Activated T-helper 2 cell treated with anti-CD3 and anti-CD28 coated beads, Interferon-gamma antibody, Interleukin-2, Interleukin-4, amounts not matched to agents 10 μg/mL and 5 μg/mL and 100 μg/mL, durations not matched to agents 14 hours and 24 hours and 36 hours (primary cell): ENCODE results near the gene PLEKHA7. TPM values are rescaled to one million over a fixed set of nuclear protein-coding genes. Genes with fewer than 3 reads are reported as not detected.
"Not testable (repeated sequence)": the region's sequence is repeated elsewhere in the genome, so short reads cannot be mapped to it uniquely, and the experiment has no call there.

Experiments used
- DNase-seq: peaks from one replicate; pipeline ENCODE4 v3.0.0; 2021; ENCODE audit warnings: low spot score
- H3K27ac Mint-ChIP-seq: one replicate; pipeline ENCODE4 v1.8.0; 2021; ENCODE audit warnings: mixed read lengths
- H3K27me3 Mint-ChIP-seq: one replicate; pipeline ENCODE4 v1.8.0; 2021; ENCODE audit warnings: low read depth, mixed read lengths
- H3K36me3 Mint-ChIP-seq: one replicate; pipeline ENCODE4 v1.8.0; 2021; ENCODE audit warnings: low read depth, mixed read lengths
- H3K4me1 Mint-ChIP-seq: one replicate; pipeline ENCODE4 v1.8.0; 2021; ENCODE audit warnings: low read depth, mixed read lengths
- H3K4me3 Mint-ChIP-seq: one replicate; pipeline ENCODE4 v1.8.0; 2021; ENCODE audit warnings: low read depth, mild to moderate bottlenecking, moderate library complexity, mixed read lengths
- H3K9me3 Mint-ChIP-seq: one replicate; pipeline ENCODE4 v1.8.0; 2021; ENCODE audit warnings: mixed read lengths
- intact Hi-C: fragments of 100-400 bp; cut with micrococcal nuclease; formaldehyde crosslinking; loops from one replicate; pipeline ENCODE4 v1.15.1; 2023
- total RNA-seq: library from RNA; stranded (reverse); gene quantifications from 2 replicates; pipeline ENCODE4 v1.2.3, GENCODE V29; 2022

Gene PLEKHA7
- total RNA-seq, 1 donor from 2014 or later = 51.3 TPM

DNA sequence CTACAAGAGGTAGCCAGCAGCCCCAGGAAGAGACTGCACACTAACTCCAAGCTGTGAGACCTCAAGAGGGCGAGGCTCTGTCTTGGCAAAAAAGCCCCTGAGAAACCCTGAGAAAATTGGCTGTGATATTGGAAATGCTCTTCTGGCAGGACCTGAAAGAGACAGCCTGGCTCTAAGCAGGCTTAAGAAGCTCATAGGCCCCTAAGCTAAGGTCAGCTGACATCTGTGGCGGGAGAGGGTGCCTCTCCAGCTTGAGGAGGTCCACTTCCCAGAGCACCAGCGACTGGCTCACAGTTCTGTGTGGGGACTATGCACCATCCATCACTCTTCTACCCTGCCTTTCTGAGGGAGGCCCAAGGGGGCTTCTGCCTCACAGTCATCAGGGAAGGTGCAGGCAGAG, 12.4 kb downstream of the PLEKHA7 start:
- Mint-ChIP-seq H3K9me3 (no peaks in the 10 kb centered on the region), H3K27ac (no peak overlapping the region), H3K36me3 (no peaks in the 10 kb centered on the region), H3K4me1 (no peaks in the 10 kb centered on the region), H3K4me3 (no peak overlapping the region), H3K27me3 (no peaks in the 10 kb centered on the region)
- intact Hi-C loops = no loop called here
- no peak for DNase-seq

DNA sequence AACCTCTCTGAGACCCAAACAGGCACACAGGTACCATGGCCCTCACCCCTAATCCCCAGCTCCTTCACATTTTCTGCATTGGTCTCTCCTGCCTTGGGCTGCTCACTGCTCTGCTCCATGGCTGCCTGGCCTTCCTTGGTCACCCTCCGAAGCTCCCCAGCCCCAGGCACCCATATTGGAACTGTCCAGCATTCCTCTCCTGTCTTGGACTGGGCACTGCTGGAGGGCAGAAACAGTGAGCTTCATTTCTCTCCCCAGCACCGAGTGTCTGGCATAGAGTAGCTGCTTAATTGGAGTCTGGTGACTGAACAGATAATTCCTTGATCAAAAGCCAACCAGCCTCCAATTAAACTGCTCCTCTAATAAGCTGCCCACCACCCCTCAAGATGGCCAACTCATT, 13.2 kb downstream of the PLEKHA7 start:
- no peaks in the 10 kb centered on the region for H3K4me1 Mint-ChIP-seq
- H3K36me3 Mint-ChIP-seq = no peaks in the 10 kb centered on the region
- intact Hi-C loops = no loop called here
- H3K27me3 Mint-ChIP-seq = no peaks in the 10 kb centered on the region
- H3K4me3 Mint-ChIP-seq = no peak overlapping the region
- no peaks in the 10 kb centered on the region for H3K9me3 Mint-ChIP-seq
- H3K27ac Mint-ChIP-seq = no peak overlapping the region
- no peak for DNase-seq

DNA sequence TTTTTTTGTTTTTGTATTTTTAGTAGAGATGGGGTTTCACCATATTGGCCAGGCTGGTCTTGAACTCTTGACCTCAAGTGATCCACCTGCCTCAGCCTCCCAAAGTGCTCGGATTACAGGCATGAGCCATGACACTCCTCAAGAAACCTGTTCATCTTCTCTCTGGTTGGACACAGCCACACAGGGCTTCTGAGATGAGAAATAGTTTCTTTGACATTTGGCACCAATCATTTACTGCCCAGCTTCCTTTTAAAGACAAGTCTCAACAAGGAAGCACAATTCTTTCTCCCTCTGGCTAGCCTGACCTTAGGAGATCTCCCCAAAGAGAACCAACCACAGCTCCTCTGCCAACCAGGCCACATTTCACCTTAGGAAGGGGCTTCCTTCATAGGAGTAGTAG, 14.0 kb downstream of the PLEKHA7 start:
- H3K4me3 Mint-ChIP-seq, DNase-seq, H3K27ac Mint-ChIP-seq, H3K36me3 Mint-ChIP-seq, H3K27me3 Mint-ChIP-seq, H3K4me1 Mint-ChIP-seq, intact Hi-C loops, H3K9me3 Mint-ChIP-seq: not testable (repeated sequence)

DNA sequence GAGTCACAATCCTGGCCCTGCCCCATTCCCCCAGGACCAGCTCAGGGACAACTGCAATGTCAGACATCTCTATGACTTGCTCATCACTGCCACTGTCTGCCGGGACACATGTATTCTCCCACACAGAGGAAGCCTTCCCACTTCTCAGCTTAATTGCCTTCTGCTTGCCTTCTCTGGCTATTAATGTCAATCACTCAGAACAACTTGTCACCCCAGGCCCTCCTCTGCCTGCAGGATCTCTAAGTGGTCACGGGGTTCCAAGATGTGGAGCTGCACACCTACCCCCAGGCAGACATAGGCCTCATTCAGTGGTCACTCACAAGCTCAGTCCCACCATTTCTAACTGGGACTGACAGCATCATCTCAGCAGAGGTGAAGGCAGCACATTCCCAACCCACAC, 15.1 kb downstream of the PLEKHA7 start:
- Mint-ChIP-seq H3K9me3 (no peaks in the 10 kb centered on the region), H3K36me3 (no peaks in the 10 kb centered on the region), H3K4me1 (no peaks in the 10 kb centered on the region), H3K27me3 (no peaks in the 10 kb centered on the region), H3K27ac (no peak overlapping the region), H3K4me3 (no peak overlapping the region)
- DNase-seq = no peak
- intact Hi-C loops = no loop called here

DNA sequence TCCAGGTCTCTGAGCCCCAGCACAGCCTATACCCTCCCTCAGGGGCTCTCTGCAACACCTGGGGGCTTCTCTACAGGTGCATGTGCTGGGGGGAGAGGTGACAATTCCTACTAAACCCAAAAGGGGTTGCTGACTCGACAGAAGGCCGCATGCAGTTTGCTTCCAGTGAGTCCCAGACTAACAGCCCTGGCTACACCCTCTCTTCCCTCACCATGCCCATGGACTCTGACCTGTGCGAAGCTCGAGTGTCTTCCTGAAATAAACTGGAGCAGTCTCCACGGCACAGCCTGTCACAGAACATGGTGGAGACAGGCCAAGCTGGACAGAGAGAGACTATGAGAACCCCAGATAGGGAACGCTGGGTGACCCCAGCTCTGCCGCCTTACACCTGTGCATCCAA, 16.6 kb downstream of the PLEKHA7 start:
- Mint-ChIP-seq H3K4me1 (no peaks in the 10 kb centered on the region), H3K9me3 (no peaks in the 10 kb centered on the region), H3K4me3 (no peak overlapping the region), H3K27me3 (no peaks in the 10 kb centered on the region), H3K36me3 (no peaks in the 10 kb centered on the region), H3K27ac (no peak overlapping the region)
- intact Hi-C loops = no loop called here
- DNase-seq = no peak

DNA sequence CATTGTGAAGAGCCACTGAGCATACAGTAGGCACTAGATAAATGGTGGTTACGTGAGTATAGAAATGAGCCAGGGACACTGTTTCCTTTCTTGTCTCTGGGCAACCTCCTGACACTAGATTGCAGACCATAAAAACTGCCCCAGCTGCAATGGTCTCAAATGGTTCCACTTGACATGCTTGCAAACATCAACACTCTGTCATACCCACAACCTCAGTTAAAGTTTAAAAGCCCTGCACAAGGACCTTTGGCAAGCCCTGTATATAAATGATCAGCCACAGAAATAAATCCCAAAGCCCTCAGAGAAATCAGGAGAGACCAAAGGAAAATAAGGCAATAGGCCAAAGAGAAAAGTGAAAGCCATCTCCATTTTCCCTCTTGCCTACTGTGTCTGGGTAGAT, 20.7 kb downstream of the PLEKHA7 start:
- no peak overlapping the region for H3K27ac Mint-ChIP-seq
- no peak overlapping the region for H3K4me3 Mint-ChIP-seq
- no peaks in the 10 kb centered on the region for H3K9me3 Mint-ChIP-seq
- H3K36me3 Mint-ChIP-seq = no peaks in the 10 kb centered on the region
- no peaks in the 10 kb centered on the region for H3K27me3 Mint-ChIP-seq
- intact Hi-C loops = no loop called here
- H3K4me1 Mint-ChIP-seq = peaks cover 7% of the 10 kb centered on the region
- DNase-seq = no peak

GRCh38 chr11:16992846-16993245, 21.4 kb downstream of the PLEKHA7 start:
- peaks cover 8% of the 10 kb centered on the region for H3K4me1 Mint-ChIP-seq
- H3K36me3 Mint-ChIP-seq = no peaks in the 10 kb centered on the region
- H3K27ac Mint-ChIP-seq = no peak overlapping the region
- no peaks in the 10 kb centered on the region for H3K27me3 Mint-ChIP-seq
- DNase-seq = no peak
- H3K4me3 Mint-ChIP-seq = no peak overlapping the region
- intact Hi-C loops = no loop called here
- H3K9me3 Mint-ChIP-seq = no peaks in the 10 kb centered on the region

DNA sequence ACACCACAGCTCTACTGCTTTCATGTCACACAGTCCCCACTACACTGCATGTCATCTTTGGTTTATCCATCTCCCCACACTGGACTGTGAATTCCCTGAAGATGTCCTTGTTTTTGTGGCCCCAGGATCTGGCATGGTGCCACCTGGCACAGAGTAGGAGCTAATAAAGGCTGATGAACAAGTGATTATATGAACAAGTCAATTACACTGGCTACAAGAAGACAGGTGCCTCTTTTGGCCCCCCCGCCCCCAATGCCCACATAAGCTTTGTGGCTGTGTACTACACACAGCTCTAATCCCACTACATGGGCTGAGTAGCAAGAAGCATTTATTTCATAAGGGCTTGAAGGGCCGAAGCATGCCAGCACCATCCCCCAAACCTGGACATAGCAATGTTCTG, 24.7 kb downstream of the PLEKHA7 start:
- Mint-ChIP-seq H3K36me3 (no peaks in the 10 kb centered on the region), H3K4me1 (peaks cover 25% of the 10 kb centered on the region), H3K27me3 (no peaks in the 10 kb centered on the region), H3K27ac (no peak overlapping the region), H3K4me3 (no peak overlapping the region), H3K9me3 (no peaks in the 10 kb centered on the region)
- intact Hi-C loops = no loop called here
- no peak for DNase-seq

DNA sequence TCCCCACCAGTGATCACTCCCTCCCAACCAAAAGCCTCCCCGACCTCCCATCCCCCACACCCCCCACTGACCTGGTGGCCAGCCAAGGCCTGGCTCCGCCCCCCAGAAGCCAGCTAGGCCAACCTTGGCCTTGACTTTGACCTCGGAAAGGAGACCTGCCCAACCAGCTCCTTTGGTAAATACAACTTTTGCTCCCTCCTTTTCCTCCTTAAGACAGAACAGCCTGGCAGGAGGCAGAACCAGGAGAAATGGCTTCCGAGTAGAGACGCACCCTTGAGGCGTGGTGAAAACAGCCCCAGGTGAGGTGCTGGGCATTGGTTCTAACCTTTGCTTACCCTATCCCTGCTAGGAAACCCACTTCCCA, 27.0 kb downstream of the PLEKHA7 start:
- Mint-ChIP-seq H3K27ac (no peak overlapping the region), H3K9me3 (no peaks in the 10 kb centered on the region), H3K27me3 (no peaks in the 10 kb centered on the region), H3K4me3 (no peak overlapping the region), H3K4me1 (peaks cover 25% of the 10 kb centered on the region), H3K36me3 (no peaks in the 10 kb centered on the region)
- intact Hi-C loops = no loop called here
- DNase-seq = no peak

DNA sequence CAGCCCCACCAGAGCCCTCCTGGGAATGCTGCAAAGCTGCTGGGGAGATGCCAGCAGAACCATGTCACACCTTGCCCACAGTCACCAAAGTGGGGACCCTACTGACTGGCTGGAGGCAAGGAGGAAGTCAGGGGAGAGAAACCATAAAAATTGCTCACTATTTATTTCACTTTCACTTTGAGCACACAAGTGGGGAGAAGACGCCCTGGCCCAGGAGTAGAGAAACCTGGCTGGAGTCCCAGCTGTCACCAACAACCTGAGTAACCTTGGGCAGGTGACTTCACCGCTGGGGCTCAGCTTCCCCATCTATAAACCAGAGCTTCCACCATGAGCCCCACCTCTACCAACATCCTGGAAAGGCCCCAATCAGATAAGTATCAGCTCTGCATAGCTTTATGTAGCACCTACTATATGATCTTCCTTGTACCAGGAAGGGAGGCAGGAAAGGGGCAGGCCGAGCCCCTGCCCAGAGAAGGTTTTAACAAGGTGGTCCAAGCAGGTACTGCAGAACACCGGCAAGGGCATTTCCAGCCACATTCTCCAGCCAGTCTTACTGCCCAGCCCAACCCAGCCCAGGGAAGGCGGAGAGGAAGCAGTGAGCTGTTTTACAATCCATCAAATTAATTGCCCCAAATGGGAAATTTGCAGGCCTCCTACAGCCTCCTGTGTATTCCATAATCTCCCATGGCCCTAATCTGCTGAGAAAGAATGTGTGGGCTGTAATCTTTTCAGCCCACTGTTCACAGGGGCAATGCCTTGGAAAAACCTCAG, 27.6 kb downstream of the PLEKHA7 start:
- Mint-ChIP-seq H3K9me3 (no peaks in the 10 kb centered on the region), H3K4me3 (no peak overlapping the region), H3K27me3 (no peaks in the 10 kb centered on the region), H3K27ac (peak overlapping the region; percentile 9), H3K36me3 (no peaks in the 10 kb centered on the region), H3K4me1 (peaks cover 25% of the 10 kb centered on the region)
- intact Hi-C loops = no loop called here
- DNase-seq = peak; percentile 29

DNA sequence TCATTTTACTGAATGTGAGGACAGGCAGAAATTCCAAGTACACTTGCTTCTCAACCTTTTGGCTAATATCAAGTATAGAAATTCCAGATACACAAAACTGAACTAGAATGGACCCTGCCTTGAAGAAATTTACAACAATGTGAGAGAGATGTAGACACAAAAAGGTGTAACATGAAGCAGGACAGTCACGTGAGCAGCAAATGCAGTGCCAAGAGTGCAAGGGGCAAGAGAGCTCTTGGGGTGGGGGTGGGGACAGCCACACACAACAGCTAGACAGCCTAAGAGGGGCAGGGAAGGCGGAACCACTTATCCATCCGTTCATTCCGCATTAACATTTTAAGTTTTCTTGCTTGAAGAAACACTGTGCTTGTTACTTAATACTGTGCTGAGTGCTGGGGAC, 28.9 kb downstream of the PLEKHA7 start:
- Mint-ChIP-seq H3K27me3 (no peaks in the 10 kb centered on the region), H3K27ac (no peak overlapping the region), H3K4me1 (peaks cover 25% of the 10 kb centered on the region), H3K4me3 (no peak overlapping the region), H3K9me3 (no peaks in the 10 kb centered on the region), H3K36me3 (no peaks in the 10 kb centered on the region)
- intact Hi-C loops = no loop called here
- no peak for DNase-seq

DNA sequence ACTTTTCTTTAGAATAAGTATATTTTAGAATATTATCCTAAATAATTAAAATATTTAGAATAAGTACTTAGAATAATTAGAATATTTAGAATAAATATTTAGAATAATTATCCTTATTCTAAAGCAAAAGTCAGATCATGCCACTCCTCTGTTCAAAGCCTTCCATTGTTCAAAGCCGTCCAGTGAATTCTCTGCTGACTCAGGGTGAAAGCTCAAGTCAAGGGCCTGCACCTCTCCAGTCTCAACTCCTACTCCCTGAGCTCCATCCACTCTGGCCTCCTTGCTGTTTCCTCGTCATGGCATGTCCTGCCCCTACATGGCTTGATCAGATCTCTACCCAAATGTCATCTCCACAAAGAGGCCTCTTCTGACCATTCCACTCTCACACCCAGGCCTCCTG, 30.0 kb downstream of the PLEKHA7 start:
- no peaks in the 10 kb centered on the region for H3K9me3 Mint-ChIP-seq
- no peaks in the 10 kb centered on the region for H3K27me3 Mint-ChIP-seq
- intact Hi-C loops = no loop called here
- DNase-seq = no peak
- H3K36me3 Mint-ChIP-seq = no peaks in the 10 kb centered on the region
- H3K4me1 Mint-ChIP-seq = peaks cover 23% of the 10 kb centered on the region
- H3K27ac Mint-ChIP-seq = no peak overlapping the region
- no peak overlapping the region for H3K4me3 Mint-ChIP-seq

GRCh38 chr11:16982809-16983208, 31.4 kb downstream of the PLEKHA7 start:
- no peaks in the 10 kb centered on the region for H3K27me3 Mint-ChIP-seq
- peaks cover 17% of the 10 kb centered on the region for H3K4me1 Mint-ChIP-seq
- H3K9me3 Mint-ChIP-seq = no peaks in the 10 kb centered on the region
- H3K4me3 Mint-ChIP-seq = no peak overlapping the region
- H3K27ac Mint-ChIP-seq = no peak overlapping the region
- no peaks in the 10 kb centered on the region for H3K36me3 Mint-ChIP-seq
- intact Hi-C loops = no loop called here
- DNase-seq = no peak

- peaks cover 1% of the 10 kb centered on the region for H3K27me3 Mint-ChIP-seq
- intact Hi-C loops = no loop called here
- no peak overlapping the region for H3K4me3 Mint-ChIP-seq
- DNase-seq = no peak
- H3K36me3 Mint-ChIP-seq = no peaks in the 10 kb centered on the region
- H3K9me3 Mint-ChIP-seq = no peaks in the 10 kb centered on the region
- H3K4me1 Mint-ChIP-seq = peaks cover 11% of the 10 kb centered on the region
- no peak overlapping the region for H3K27ac Mint-ChIP-seq
These were observed 31.9 kb downstream of the PLEKHA7 start for GRCh38 chr11:16982256-16982671.
